HG03139 (cell line): ENCODE results near the gene TXNRD2.
"Not testable (repeated sequence)": the region's sequence is repeated elsewhere in the genome, so short reads cannot be mapped to it uniquely, and the experiment has no call there.

Experiments
- ATAC-seq: cut with Tn5 transposase; IDR thresholded peaks from one replicate; pipeline ENCODE4 v1.9.1; 2021; ENCODE audit not compliant: unreplicated experiment

The TXNRD2 gene

DNA sequence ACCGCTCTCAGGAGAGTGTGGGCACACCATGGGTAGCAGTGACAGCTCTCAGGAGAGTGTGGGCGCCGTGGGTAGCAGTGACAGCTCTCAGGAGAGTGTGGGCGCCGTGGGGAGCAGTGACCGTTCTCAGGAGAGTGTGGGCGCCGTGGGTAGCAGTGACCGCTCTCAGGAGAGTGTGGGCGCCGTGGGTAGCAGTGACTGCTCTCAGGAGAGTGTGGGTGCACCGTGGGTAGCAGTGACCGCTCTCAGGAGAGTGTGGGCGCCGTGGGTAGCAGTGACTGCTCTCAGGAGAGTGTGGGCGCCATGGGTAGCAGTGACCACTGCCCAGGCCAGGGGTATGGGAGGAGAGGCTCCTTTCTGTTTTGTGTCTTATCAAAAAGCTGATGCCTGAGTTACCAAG is 33.7 kb downstream of the TXNRD2 start:
- ATAC-seq, result not testable (repeated sequence)

DNA sequence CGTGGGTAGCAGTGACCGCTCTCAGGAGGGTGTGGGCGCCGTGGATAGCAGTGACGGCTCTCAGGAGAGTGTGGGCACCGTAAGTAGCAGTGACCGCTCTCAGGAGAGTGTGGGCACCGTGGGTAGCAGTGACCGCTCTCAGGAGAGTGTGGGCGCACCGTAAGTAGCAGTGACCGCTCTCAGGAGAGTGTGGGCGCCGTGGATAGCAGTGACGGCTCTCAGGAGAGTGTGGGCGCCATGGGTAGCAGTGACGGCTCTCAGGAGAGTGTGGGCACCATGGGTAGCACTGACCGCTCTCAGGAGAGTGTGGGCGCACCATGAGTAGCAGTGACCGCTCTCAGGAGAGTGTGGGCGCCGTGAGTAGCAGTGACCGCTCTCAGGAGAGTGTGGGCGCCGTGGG is 34.8 kb downstream of the TXNRD2 start:
- ATAC-seq, result not testable (repeated sequence)

DNA sequence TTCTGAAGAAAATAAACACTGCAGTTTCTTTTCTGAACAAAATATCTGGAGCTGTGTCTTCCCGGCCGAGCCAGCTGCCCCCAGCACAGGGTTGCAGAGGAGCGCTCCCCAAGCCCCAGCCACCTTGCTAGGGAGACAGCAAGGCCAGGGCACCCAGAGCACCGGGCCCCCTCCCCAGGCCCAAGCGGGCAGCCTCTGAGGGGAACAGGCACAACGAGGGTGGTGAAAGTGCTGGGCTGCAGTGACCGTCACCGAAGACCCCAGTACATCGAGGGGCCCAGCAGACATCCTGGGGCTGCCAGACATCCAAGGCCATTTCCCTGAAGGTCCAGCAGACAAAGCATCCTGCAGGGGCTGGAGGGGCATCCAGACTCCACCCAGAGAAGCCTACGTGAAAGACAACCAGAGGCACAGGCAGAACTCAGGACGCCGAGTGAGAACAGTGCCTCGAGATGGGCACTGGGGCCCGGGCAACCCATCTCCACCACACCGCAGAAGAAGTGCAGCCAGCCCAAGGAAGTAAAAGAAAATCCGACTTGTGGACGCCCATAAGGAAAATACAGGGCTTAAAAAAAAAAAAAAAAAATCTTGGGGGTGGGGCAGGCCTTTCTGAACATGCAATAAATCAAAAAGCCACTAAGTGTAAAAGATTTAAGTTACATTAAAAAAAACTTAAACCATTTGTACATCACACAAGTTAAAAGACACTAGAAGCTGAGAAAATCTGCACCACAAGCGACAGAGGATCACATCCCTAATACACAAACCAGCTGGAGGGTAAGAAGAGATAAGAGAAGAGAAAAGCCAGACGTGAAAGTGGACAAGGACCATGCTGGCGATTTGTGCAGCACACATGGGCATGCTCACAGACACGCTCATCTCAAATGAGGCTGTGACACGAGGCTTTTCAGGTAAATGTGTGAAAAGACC is 36.0 kb downstream of the TXNRD2 start:
- ATAC-seq, result no peak

DNA sequence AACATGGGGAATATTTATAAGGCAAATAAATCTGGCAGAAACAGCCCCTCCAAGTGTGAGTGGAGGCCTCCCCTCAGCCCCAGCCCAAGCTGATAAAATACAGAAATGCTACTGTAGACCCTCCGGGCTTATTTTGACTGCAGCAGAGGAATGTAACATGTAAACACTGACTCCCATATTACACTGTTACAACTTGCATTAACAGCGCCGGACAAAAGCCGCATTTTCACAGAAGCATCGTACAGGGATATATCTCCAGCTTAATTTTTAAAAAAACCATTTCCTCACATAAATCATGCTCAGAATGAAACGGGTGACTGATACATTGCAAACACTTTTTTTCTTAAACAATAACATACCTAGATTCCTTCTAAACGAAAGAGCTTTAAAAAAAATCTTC is 36.7 kb downstream of the TXNRD2 start:
- no peak for ATAC-seq

DNA sequence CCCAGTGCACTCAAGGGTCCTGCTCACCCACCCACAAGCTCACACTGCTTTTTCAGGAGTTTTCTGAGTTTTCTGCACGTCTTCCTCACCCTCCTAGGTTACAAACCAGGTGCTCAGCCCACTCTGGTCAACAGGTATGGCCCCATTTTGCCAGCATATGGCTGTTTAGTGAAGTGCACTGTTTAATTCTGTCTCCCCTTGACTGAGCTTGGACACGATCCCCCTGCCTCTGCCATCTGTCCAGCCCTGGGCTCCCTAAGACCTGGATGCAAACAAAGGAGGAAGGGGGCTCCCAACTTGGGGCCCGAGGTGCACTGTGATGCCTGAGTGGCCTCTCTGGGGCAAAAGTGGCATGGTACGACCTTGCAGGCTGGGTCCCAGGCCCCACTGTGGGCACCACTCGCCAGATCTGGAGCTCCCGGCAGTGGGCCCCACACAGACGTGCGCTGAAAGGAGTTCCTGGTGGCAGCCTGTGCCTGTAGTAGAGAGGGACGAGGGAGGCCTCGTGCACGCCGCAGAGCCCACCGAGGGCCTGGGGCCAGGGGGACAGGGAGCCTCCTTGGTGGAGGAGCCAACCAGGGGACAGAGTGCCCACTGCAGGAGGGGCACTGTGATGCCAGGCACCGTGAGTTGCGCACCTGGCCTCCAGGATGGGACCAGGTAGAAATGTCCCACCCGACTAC is 37.3 kb downstream of the TXNRD2 start:
- ATAC-seq, result no peak

DNA sequence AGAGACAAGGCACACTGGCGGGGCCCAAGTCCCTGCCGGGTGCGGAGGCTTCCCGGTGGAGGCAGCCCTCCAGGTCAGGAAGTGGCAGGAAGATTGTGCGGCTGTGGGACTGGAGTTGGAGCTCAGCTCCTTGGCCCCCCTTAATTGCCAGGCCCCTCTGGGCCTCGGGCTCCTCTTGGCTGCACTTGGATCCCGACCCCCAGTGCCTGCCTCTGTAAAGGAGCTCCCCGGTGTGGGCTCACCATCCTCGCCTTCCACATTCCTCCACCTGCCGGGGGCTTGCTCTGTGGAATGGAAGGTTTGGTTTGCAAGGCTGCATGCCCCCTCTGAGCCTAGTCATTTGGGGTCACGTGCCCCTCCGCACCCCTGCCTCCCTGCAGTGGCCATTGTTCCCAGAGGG is 38.1 kb downstream of the TXNRD2 start:
- no peak for ATAC-seq

DNA sequence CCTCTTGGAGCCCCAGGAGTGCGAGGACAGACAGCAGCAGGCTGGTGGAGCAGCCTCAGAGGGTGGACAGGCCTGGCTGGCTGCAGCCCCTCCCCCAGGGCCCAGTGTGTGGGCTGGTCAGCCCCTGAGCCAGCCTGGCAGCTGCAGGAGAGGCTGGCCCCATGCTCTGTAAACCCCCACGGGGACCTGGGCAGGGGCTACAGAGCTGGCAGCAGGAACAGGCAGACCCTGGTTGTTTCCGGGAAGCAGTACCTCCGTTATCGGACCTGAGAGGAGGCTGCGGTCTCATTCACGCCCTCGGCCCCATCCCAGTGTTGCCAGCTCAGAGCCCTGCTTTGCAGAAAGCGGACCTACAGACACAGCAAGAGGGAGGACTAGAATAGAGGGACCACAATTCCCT is 38.6 kb downstream of the TXNRD2 start:
- no peak for ATAC-seq

DNA sequence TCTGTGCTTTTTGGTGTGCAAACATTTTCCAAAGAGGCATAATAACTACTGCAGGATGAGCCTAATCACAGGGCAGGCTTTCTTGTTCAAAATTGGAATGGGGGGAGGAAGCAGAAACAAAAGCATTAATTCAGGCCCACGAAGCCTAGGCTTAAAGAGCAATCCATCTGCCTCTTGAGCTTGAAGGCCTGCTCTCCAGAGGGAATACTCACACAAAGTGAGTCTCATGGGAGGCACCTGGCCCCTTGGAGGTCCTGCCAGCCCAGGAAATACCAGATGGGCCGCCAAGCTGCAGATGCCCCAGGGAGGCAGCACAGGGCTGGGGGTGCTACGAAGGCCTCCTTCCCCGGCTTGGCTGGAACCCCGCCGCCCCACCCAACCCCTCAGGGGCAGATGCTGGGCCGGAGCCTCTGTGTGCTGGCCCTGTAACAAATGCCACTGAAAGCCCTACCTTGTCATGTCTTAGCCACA is 39.3 kb downstream of the TXNRD2 start:
- no peak for ATAC-seq

DNA sequence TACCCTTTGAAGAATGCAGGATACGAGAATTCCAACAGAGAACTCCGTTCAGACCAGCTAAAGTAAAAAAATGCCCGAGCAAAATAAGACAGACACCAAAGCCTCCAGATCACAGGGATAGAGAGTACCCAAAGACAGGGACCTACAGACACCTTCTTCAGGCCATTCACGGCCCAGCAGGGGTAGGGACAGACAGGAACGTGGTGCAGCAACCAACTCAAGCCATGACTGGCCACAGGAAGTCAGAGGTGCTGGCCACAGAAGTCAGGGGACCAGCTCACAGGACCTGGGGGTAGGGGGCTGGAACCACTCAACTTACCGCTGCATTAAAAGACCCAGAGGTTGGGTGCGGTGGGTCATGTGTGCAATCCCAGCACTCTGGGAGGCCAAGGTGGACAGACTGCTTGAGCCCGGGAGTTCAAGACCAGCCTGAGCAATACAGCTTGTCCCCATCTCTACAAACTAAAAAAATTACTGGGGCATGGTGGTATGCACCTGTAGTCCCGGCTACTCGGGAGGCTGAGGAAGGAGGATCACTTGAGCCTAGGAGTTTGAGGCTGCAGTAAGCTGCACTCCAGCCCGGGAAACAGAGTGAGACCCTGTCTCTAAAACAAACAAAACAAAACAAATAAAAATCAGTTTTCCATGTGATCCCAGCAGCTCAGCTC is 39.9 kb downstream of the TXNRD2 start:
- no peak for ATAC-seq

DNA sequence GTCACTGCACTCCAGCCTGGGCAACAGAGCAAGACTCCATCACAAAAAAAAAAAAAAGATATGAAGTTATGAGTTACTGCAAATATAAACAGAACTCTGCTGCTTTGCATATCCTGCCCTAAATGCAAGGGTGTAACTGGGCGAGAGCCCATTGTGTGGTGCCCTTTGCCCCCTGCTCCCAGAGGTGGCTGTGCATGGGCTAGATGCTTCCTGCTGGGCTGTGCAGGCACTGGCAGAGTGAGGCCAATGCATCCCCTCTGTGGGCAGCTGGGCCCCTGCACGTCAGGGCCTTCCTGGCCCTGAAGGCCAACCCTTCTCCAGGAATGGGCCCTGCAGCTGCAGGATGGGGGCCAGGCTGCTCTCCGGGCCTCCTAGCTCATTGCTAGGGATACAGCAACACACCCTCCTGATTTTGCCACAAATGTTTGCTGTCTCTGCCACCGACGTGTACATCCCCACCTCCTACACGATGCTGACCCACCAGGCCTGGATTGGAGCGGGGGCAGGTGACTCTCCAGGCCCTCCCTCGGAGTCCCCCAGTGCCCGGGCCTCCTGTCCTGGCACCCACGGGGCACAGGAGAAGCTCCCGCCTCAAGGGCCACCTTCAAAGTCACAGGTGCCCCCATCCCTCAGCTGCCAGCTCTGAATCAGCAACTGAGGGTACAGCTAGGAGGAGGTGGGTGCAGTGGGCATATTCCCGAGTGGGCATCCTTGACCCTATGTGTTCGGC is 40.7 kb downstream of the TXNRD2 start:
- no peak for ATAC-seq

DNA sequence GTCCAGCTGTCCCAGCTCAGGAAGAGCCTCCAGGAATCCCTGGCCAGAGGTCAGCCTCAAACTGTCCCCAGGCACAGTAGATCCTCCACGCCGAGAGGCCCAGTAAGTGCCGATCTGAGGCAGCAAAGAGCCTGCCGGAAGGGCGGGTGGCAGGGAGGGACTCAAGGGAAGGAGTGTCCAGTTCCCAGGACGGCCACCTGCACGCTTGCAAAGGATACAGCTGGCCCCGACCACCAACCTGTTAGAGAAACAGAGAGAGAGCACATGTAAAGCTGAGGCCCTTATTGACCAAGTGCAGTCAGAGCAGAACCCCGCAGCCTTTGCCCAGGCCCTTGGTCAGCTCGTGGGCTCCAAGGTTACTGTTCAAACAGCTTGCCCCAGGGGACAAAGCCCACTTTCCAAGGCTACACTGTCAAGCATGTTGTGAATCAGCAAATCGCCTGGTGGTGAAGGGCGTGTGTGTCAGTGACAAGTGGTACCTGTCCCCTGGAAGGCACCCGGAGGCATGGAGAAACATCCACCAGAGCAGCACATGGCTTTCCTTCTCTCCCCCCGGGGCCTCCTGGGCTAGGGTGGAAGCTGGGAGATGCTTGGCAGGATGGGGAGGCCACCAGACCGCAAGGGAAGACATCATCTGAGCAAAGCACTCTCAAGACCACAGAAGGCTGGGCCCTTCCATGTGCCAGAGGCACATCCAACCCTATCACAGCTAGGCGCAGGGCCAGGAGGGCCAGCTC is 42.6 kb downstream of the TXNRD2 start:
- no peak for ATAC-seq

DNA sequence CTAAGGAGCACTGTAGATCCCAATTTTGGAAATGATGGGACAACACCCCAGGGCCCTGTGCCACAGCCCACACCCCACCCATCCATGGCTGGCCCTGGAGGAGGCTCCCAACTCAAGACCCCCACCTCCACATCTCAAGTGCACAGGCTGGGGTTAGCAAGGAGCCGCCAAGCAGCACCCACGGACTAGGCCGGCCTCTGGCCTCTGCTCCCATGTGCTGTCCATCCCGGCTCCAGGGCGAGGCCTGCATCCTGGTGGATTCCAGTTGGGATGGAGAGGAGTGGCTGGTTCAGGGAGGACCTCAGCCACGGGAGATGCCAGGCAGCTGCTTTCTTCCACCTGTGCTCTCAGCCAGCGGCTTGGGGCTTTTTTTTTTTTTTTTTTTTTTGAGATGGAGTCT is 43.5 kb downstream of the TXNRD2 start:
- no peak for ATAC-seq

DNA sequence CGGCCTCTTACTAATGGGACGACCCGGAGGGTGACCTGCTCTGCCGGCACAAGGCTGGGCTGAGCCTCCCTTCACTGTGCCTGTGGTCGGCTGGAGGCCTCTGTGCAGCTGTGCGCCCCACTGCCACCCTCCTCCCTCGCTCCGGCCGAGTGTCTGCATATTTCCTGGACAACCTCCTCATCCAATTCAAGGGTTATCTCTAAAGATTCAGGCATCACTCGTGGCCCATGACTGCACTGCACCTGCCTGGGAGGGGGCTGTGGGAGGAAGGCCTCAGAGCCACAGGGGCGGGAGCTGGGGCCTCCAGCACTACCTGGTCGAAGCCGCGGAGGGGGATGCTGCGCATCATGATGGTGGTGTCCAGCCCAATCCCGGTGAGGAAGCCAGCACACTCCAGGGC is 43.9 kb downstream of the TXNRD2 start:
- ATAC-seq, result no peak

DNA sequence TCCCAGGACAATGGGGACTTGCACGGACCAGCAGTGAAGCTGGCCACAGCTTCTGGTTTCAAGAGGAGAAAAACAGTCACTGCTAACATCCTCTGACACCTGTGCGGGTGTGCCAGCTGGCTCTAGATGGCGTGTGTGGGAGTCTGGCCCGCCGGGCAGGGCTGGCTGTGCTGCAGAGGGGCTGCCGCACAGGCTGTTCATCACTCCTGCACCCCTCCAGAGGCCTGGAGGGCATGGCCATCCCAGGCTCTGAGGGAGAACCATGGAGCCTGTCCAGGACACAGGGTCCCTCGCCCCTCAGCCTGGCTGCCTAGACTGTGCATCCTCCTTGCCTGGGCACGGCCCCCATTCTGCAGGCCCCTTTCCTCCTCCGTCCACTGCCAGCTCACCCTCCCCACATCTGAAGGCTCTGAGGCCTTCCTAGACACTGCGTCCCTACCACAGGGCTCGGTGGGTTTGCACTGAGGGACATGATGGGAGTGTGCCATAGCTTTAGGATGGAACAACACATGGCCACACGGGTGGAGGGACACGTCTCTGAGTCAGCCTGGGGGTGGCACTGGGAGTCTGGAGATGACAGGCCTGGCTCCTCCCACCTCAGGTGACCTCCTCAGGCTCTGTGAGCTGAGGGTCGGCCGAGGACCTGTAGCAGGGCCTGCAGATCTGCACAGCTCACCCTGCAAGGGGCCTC is 44.8 kb downstream of the TXNRD2 start:
- no peak for ATAC-seq

DNA sequence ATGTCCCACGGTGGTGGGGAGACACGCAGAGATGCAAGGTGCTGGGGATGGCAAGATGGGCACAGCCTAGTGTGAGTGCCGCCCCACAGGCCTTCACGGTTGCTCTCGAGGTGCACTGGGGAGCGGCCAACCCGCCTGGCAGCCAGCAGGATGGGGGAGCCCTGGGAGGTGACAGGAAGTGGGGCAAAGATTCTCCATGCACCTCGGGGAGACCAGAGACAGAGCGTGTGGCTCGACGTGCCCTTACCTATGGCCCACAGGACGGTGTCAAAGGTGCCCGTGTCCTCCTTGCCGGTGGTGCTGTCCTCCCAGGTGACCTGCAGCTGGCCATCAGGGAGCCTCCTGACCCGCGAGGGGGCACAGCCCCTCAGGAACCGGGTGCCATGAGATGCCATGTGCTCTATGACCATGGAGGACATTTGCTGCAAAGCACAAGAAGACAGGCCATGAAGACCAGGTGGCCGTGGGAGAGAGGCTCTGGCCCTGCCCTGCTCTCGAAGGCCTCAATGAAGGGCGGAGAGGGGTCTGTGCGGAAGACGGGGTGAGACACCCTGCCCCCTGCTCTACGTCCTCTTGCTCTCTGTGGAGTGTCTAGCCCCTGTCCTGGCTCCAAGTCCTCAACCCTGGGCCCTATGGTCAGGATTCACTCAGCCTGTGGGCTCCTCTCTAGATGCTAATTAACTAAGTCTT is 46.3 kb downstream of the TXNRD2 start:
- no peak for ATAC-seq

DNA sequence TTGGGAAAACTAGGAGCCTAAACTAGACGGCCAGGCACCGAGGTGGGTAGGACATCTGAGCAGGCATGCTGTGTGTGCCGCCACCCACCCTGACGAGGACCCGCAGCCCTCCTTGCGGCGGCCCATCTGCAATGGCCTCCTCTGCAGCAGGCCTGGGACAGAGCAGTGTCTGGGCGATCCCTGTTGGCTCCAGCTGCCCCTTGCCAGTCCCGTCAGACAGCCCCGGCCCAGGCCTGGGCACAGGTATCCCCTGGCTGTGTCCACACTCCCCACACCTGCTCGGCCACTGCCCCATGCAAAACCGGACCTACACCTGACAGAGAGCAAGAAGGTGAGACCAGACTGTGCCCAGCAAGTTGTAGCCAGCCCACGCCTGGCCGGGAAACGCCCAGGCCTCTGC is 48.3 kb downstream of the TXNRD2 start:
- ATAC-seq, result no peak

DNA sequence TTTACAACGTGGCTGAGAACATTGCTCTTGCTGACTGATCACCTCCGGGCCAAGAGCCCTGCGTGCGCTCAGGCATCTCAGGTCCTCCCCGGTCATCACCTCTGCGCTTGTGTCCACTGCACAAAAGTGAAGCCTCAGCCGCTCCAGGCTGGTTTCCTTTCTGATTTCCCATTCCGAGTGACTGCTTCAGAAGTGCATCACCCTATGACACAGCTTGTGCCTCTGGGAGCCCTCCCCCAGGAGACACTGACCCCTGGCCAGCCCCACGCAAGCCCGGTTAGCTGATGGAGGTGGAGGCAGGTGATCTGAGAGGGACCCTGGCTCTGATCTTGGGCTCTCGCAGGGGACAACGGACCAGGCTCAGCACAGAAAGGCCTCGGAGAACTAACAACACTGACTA is 48.7 kb downstream of the TXNRD2 start:
- no peak for ATAC-seq

DNA sequence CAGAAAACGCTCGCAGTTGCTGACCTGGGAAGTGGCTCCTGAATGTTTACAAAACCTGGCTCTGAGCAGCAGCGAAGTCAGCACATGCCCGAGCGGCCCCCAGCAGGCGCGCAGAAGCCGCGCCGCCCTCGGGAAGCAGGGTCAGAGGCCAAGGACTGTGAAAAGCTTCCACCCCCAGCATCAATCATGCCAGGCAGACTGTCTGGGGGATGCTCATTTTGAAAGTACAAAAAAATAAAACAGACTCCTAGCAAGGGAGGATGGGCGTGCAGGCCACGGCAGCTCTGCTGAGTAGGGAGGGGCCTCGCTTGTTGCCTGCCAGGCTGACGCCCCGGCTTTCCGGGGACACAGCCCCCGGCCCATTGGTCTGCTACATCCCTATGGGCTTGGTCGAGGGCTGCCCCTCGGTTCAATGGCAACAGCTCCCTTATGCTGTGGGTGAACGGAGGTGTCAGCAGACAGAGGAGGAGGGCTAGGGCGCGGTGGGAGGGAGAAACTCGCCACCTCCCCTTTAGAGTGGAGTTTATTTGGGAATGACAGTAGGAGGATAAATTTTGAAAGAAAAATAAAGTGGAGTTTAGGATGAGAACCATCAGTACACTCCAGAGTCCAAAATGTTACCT is 49.2 kb downstream of the TXNRD2 start:
- ATAC-seq, result no peak
